Measurements from ENCODE around the gene SIGLEC11. TPM values are rescaled to one million over a fixed set of nuclear protein-coding genes. Genes with fewer than 3 reads are reported as not detected.
"Not testable (repeated sequence)": the region's sequence is repeated elsewhere in the genome, so short reads cannot be mapped to it uniquely, and the experiment has no call there.

Gene SIGLEC11
- total and polyA plus RNA-seq, 12 donors: 11.2 to 180 (median 50.5) TPM

DNA sequence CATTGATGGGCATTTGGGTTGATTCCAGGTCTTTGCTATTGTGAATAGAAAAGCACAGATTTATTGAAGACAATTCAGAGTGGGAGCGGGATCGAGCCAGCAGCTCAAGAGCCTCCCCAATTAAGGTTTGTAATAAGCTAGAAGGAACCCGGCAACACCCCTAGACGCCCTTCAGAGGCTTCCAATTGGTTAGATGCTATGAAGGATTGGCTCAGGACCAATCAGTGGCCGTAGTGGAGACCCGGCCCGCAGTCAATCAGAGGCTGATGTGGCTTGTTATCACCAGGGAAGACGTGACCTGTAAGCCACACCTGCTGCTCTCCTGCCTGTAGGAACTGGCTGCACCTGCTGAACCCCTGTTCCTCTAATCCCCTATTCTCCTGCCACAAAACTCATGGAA is 14.6 kb downstream of the SIGLEC11 start:
- Histone ChIP-seq H3K36me3 (replicated peaks in 1 of 2) (peaks cover 0 to 5% of the 10 kb centered on the region in 2 donors), H3K4me3 (no peak overlapping the region), H3K27ac (no peak overlapping the region)

DNA sequence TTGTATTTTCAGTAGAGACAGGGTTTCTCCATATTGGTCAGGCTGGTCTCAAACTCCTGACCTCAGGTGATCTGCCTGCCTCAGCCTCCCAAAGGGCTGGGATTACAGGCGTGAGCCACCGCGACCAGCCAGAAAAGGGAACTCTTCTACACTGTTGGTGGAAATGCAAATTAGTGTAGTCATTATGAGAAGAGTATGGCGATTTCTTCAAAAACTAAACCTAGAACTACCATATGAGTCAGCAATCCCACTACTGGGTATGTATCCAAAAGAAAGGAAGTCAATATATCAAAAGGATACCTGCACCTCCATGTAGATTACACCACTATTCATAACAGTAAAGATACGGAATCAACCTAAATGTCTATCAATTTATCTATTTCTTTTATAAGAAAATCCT is 16.4 kb downstream of the SIGLEC11 start:
- peak in 1 of 7 donors; percentile 10 for DNase-seq
- H3K27me3 ChIP-seq; H3K4me3 ChIP-seq; H3K36me3 ChIP-seq (replicated peaks in 1 of 2); intact Hi-C loops (cut with DNase I); H3K9me3 ChIP-seq (replicated peaks in 1 of 3); H3K27ac ChIP-seq: not testable (repeated sequence)
- H3K4me1 ChIP-seq (replicated peaks in 1 of 2): peaks cover 6 to 22% of the 10 kb centered on the region in 2 donors
- 83 to 88% (median 84%) methylated on average over 5 of the region's 5 CpGs for WGBS, 4 donors

More for the DNA sequence above, 14.6 kb downstream of the SIGLEC11 start:
- peak in 1 of 7 donors; percentile 14 for DNase-seq
- intact Hi-C loops (cut with DNase I): no loop called here
- 78 to 93% (median 87%) methylated on average over 5 to 8 of the region's 8 CpGs; no CpG with 5 or more reads in 1 of the 4 donors for WGBS, 4 donors
- Histone ChIP-seq H3K9me3 (replicated peaks in 1 of 3) (no peaks in the 10 kb centered on the region), H3K27me3 (no peaks in the 10 kb centered on the region), H3K4me1 (replicated peaks in 1 of 2) (peaks cover 7 to 20% of the 10 kb centered on the region in 2 donors)
- no peak for TF ChIP-seq POLR2A (IDR thresholded peaks at IDR 0.05)
- TF ChIP-seq, protein P1, sequence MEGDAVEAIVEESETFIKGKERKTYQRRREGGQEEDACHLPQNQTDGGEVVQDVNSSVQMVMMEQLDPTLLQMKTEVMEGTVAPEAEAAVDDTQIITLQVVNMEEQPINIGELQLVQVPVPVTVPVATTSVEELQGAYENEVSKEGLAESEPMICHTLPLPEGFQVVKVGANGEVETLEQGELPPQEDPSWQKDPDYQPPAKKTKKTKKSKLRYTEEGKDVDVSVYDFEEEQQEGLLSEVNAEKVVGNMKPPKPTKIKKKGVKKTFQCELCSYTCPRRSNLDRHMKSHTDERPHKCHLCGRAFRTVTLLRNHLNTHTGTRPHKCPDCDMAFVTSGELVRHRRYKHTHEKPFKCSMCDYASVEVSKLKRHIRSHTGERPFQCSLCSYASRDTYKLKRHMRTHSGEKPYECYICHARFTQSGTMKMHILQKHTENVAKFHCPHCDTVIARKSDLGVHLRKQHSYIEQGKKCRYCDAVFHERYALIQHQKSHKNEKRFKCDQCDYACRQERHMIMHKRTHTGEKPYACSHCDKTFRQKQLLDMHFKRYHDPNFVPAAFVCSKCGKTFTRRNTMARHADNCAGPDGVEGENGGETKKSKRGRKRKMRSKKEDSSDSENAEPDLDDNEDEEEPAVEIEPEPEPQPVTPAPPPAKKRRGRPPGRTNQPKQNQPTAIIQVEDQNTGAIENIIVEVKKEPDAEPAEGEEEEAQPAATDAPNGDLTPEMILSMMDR (IDR thresholded peaks at IDR 0.05): no peak

DNA sequence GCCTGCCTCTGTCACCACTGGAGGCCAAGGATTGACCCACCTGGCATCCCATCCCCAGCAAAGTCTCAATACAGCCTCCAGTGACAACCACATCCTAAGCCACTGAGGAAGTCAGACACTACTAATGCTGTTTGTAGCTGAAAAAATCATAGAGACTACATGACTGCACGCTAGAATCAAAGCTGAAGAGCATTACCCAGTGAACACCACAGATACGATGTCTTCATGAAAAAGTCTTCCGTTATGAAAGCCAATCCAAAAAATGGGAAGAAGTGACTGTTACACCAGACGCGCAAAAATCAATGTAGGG is 20.5 kb downstream of the SIGLEC11 start:
- DNase-seq: no peak
- Histone ChIP-seq H3K27ac (peak overlapping the region in 3 of 5 donors; percentile 48 to 81 (median 74)), H3K27me3 (no peaks in the 10 kb centered on the region), H3K9me3 (replicated peaks in 1 of 3) (no peaks in the 10 kb centered on the region), H3K4me1 (replicated peaks in 1 of 2) (peaks cover 16 to 44% of the 10 kb centered on the region in 2 donors), H3K36me3 (replicated peaks in 1 of 2) (no peaks in the 10 kb centered on the region), H3K4me3 (no peak overlapping the region)
- TF ChIP-seq POLR2A (IDR thresholded peaks at IDR 0.05): no peak
- TF ChIP-seq, protein P1 (IDR thresholded peaks at IDR 0.05): no peak
- intact Hi-C loops (cut with DNase I): no loop called here
- WGBS, 4 donors: 90 to 97% (median 93%) methylated on average over 5 of the region's 5 CpGs

DNA sequence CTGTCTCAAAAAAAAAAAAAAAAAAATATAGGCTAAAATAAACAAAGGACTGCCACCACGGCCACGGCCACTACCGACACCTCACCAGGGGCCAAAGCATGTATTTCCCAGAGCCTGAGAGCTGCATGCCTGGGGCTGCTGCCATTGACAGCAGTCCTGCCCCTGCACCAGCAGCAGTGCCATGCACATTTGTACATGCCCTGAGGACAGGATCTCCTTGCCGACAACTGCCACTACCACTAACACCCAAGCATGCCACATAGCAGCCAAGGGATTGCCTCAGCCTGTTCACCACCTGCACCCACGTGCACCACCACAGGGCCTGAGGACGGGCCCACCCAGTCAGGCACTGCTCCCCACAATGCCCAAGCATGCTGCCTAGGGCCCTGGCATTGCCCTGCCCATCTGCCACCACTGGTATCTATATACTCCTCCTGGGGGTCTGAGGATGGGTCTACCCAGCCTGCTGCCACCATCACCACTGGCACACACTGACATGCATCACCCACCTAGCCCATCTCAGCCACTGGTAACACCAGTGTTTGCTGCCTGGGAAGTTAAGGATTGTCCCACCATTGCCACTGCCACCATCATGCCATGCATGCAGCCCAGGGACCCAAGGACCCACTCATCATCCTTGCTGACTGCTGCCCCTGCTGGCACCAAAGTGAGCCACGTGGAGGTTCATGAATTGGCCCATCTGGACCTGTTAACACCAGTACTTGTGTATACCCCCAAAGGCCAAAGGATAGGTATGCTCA is 21.1 kb downstream of the SIGLEC11 start:
- Histone ChIP-seq H3K4me1 (replicated peaks in 1 of 2) (peaks cover 16 to 44% of the 10 kb centered on the region in 2 donors), H3K27ac (peak overlapping the region in 3 of 5 donors; percentile 48 to 84 (median 51)), H3K36me3 (replicated peaks in 1 of 2) (no peaks in the 10 kb centered on the region), H3K9me3 (replicated peaks in 1 of 3) (no peaks in the 10 kb centered on the region), H3K4me3 (no peak overlapping the region), H3K27me3 (no peaks in the 10 kb centered on the region)
- WGBS, 4 donors: 57 to 70% (median 61%) methylated on average over 7 of the region's 7 CpGs
- no peak for TF ChIP-seq POLR2A (IDR thresholded peaks at IDR 0.05)
- TF ChIP-seq, protein P1 (IDR thresholded peaks at IDR 0.05): no peak
- peak in 1 of 7 donors; percentile 28 for DNase-seq
- intact Hi-C loops (cut with DNase I): no loop called here

DNA sequence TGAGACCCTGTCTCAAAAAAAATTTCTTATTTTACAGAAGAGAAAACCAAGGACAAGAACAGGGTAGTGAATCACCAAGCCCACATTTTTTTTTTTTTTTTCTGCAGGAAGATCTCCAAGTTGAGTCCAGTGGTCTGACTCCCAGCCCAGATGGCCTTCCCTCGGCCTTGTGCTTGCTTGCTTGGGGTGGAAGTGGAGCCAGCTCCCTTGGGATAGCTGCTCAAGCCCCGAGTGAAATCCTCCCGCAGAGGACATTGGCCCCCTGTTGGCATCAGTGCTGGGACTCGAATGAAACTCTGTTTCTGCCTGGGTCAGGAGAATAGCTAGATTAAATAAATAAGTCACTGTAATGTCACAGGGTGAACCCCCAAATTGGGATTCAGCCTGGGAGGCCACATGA is 22.3 kb downstream of the SIGLEC11 start:
- Histone ChIP-seq H3K4me1 (replicated peaks in 1 of 2) (peaks cover 18 to 44% of the 10 kb centered on the region in 2 donors), H3K9me3 (replicated peaks in 1 of 3) (no peaks in the 10 kb centered on the region), H3K27me3 (no peaks in the 10 kb centered on the region), H3K27ac (peak overlapping the region; percentile 28 to 84 (median 81)), H3K36me3 (replicated peaks in 1 of 2) (no peaks in the 10 kb centered on the region), H3K4me3 (no peak overlapping the region)
- TF ChIP-seq, protein P1 (IDR thresholded peaks at IDR 0.05): no peak
- peak in 1 of 2 donors; percentile 12 for TF ChIP-seq POLR2A (IDR thresholded peaks at IDR 0.05)
- WGBS, 4 donors: 12 to 36% (median 18%) methylated on average over 3 to 4 of the region's 4 CpGs
- peak in 5 of 7 donors; percentile 63 to 78 (median 74) for DNase-seq
- intact Hi-C loops (cut with DNase I): no loop called here

Measured in adrenal gland (tissue), 12 donors.